ENCODE results near the gene SHH.
A peak's percentile ranks its signal among the peaks of the same experiment; 100 is the strongest.

SHH gene

DNA sequence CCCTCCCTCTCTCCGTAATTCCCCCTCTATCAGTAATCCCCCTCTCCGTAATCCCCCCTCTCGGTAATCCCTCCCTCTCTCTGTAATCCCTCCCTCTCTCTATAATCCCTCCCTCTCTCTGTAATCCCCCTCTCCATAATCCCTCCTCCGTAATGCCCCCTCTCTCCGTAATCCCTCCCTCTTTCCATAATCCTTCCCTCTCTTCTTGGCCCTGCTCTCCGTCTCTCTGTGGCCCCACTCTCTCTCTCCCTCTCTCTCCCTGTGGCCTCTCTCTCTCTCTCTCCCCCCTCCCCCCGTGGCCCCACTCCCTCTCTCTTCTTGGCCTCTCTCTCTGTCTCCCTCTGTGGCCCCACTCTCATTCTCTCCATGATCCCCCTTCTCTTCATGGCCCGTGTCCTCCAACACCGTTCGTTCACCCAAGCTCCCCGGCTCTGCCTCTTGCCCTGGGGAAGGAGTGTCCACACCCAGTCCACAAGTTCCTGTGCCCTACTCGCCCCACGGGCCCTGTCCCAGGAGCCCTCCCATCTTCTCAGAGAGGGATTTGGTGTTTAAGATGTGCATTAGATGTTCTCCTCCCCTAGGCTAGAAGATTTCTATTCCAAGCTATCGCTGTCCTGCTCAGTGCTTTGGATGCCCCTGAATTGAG, 19.8 kb downstream of the SHH start:
- no peak for DNase-seq (ENCODE audit: low spot score)

DNA sequence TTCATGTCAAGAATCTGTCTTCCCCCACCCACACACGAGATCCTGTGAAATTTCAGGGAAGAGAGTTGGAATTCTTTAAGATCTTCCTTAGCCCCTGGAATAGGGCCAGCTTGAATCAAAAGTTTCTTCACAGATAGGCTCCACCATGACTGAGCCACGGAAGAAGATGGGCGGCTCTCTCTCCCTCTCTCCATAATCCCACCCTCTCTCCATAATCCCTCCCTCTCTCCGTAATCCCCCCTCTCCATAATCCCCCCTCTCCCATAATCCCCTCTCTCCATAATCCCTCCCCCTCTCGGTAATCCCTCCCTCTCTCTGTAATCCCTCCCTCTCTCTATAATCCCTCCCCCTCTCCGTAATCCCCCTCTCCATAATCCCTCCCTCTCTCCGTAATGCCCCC, 20.4 kb downstream of the SHH start:
- no peak for DNase-seq (ENCODE audit: low spot score)

DNA sequence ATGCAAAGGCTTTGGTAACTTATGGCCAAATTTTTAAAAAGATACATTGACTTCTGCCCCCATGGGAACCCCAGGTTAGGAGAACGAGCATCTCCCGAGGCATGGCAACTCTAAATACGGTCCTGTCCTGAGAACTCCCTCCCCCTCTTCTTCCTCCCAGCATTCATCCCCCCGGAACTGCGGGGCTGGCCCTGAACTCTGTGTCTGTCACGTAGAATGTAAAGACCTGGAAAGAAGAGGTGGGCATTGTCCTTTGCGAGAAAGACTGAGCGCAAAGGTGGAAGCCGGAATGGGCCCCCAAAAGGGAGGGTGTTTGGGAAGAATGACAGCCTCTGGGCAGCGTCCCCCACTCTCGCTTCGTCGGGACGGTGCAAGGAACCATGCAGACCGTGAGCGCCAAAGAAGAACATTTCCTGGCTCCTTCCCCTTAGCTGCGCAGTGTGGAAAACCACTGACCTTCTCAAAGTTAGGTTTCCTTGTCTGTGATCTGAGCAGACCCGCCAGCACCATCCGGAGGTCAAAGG, 21.0 kb downstream of the SHH start:
- no peak for DNase-seq (ENCODE audit: low spot score)

DNA sequence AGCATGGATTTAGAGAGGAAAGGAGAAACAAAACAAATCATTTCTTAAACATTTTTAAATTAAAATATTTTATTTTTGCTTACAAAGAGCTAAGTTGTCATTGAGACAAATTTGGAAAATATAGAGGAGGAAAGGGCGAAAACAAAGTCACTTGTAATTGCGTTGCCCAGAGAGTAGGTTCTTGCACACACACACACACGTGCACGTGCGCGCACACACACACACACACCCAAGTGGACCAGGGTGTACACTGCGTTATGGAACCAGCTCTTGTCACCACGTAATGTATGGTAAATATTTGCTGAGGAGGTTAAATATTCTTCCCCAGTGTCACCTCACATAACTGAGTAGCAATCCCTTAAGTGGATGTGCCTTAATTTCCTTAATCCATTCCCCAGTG, 21.6 kb downstream of the SHH start:
- no peak for DNase-seq (ENCODE audit: low spot score)

DNA sequence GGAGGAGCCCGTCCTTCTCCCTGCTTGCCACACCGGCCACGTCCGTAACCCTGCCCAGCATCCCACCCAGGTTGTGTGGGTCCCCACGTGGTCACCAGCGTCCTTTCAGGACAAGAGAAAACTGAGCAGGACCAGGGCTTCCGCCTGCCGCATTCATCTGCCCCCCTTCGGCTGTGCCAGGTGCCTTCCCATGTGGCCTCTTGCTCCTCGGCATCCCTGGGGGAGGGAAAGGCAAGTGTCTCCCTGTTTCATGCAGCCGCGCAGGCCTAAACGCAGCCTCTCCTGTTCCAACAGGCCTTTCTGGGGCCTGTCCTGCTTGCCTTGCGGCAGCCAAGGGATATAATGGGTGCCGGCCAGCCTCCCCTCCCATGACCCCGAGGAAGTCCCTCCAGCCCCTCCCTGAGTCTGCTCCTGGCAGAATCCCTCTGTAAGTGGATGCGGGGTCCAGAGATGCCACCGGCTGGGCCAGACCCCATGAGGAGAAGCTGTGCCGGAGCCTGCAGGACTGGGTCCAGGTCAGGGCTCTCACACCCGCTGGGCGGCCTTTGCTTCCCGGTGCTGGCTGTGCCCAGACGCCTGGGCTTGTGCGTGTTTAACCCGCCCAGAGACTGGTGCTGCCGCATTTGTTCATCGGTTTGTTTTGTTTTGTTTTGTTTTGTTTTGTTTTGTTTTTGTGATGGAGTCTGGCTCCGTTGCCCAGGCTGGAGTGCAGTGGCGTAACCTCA, 23.1 kb downstream of the SHH start:
- DNase-seq (ENCODE audit: low spot score): no peak

DNA sequence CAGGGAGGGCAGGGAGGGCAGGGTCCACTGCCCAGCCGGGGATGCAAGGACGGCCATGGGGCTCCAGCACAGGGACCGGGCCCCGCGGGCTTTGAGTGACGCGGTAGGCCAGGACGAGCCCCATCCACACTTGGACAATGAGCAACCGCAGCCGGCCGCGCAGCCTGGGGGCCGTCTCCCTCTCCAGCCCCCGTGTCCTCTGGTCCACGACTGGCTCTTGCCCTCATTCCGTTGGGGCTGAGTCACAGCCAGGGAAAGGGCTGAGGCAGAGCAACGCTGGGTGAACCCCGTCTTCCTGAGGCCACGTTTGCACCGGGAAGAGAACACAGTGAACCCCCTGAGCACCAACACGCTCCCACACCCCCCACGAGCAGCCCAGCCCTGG, 23.7 kb downstream of the SHH start:
- DNase-seq (ENCODE audit: low spot score): no peak

DNA sequence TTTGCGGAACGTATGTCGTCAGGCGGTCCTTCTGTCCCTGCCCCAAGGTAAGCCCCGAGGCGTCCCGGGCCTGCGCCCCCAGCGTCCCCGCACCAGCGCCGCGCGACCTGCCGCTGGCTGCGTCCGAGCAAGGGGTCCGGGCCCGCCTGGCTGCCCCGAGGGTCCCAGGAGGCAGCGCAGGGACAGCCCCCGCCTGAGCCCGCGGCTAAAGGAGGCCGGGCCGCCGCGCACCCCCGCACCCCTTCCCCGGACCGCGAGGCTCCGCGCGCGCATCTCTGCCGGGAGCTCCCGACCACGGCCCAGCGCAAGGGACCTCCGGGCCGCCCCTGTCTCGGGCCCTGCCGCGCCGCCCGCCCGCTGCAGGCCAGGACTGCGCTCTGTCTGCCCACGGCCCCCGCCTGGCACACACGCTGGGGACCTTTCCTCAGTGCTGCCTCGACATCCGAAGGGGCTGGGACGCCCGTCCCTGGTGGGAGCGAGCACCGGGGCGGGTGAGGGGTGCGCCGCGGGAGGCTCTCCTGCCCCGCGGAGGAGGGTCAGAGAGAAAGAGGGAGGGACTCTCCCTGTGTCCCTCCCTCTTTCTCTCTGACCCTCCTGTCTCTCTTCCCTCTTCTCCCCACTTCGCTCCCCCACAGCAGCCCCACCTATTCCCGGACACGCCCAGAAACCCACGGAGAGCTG, 25.0 kb downstream of the SHH start:
- DNase-seq (ENCODE audit: low spot score): peak; percentile 68

DNA sequence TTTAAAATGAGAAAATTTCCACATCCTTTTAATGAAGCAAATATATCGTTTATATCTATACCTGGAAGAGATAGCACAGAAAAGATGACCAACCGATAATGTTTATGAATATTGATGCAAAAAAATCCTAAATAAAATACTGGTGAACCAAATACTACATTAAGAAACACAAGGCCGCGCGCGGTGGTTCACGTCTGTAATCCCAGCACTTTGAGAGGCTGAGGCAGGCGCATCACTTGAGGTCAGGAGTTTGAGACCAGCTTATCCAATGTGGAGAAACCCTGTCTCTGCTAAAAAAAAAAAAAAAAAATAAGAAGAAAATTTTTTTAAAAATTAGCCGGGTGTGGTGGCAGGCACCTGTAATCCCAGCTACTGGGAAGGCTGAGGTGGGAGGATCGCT, 25.8 kb downstream of the SHH start:
- no peak for DNase-seq (ENCODE audit: low spot score)

DNA sequence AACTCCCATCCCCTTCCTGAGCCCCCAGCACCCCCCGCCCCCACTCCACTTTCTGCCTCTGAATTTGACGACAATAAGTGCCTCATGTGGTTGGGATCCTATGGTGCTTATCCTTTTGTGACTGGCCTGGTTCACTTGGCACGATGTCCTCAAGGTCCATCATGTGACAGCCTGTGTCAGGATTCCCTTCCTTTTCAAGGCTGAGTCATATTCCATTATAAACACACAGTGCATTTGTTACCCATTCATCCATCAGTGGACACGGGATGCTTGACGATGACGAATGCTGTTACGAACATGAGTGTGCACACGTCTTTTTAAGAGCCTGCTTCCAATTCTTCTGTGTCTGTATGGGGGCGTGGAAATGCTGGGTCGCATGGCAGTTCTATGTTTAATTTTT, 26.7 kb downstream of the SHH start:
- DNase-seq (ENCODE audit: low spot score): no peak

DNA sequence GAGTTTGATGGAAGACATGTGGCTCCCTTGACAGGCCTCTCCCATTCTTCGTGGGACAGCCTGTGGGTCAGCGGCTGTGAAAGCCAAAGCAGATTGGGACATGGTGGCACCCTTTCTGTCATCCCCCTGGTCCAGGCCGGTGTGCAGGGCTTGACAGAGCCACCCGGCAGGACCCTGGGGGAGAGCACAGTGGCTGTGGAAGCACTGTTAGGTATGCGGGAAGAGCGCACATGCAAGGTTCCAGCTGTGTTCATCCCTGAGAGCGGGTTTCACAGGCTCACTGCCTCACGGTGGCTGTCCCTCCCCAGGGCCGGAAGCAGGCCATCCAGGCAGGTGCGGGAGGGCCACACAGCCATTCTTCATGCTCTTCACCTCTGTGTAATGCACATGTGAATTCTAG, 29.8 kb downstream of the SHH start:
- DNase-seq (ENCODE audit: low spot score): no peak

DNA sequence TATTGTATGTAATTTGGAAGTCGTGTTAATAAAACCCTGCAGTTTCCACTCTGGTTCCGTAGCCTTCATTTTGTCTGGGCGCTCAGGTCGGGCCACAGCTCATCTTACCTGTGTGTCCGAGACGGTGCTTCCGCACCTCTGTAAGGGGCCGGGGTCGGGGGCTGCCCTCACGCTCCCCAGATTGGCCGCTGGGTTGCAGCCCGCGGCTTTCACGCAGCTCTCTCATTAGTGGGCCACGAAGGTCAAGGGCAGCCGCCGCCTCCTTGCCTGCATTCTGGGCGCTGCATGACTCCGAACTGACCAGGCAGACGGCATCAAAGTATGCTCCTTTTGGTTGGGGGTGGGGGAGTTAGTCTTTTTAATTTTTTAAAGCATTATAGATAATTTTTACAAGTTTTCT, 30.8 kb downstream of the SHH start:
- DNase-seq (ENCODE audit: low spot score): no peak

DNA sequence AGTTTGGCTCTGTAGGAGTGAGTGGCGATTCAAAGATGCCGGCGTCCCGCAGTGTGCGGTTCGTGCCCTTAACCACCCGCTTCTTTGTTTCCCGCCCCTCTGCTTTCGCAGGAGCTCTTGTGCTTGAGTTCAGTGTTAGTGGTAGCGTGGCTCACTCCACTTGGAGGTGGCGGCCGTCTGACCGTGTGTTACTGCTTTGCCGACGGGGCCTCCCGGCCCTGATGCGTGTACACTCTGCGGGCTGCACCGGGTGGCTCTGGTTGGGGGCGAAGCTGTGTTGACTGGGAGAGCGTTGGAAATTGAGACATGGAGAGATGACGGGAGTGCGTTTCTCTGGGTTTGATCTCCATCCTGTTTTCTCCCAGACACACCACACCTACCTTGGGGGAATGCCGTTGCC, 31.4 kb downstream of the SHH start:
- no peak for DNase-seq (ENCODE audit: low spot score)

DNA sequence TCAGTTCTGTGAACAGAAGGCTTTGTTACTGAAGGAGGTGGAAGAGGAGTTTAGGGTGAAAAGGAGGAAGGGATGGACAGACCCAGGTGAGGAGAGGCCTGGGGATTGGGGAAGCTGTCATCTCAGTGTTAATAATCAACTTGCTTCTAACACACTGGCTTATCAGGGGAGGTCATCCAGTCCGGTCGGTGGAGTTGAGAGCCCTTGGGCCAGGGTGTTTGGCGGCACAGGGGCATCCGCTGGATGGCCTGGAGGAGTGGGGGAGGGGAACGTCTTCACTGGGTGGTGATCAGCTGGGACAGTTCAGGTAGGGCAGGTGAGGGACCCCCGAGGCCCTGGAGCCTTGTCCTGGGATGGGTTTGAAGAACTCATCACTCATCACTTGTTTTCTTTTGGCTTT, 33.9 kb downstream of the SHH start:
- DNase-seq (ENCODE audit: low spot score): no peak

DNA sequence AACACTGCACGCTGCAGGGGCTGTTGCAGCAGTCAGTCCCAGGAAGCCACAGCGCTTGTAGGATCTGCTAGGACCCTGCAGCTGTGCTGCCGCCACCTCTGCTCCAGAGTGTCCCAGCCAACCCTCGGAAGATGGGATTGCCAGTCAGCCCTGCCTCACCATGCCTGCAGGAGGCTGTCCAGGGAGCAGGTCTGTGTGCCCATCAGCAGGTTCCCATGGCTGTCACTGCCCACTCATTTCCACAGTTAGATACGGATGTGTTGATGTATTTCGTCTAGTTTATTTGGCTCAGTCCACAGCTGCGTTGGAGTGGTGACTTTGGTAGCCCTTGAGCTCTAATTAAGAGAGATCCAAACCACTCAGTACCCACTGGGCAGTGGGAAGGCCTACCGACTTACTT, 35.7 kb downstream of the SHH start:
- no peak for DNase-seq (ENCODE audit: low spot score)

DNA sequence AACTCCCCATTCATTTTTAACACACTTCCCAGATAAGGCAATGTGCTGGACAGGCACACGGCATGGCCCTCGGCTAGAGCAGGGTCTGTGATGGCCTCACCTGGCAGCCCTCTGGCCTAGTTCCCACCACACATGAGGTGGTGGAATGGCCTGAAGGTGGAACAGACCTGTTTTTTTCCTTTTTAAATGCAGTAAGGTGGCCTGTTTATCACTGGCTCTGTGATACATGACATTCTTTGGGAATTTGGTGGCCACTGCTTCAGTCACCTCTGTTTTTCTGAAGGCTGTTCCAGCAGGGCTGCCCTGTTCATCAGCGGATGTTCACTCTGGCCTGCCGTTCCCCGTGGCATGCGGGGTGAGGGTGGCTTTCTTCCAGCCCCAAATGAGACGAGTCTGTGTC, 36.6 kb downstream of the SHH start:
- DNase-seq (ENCODE audit: low spot score): no peak

DNA sequence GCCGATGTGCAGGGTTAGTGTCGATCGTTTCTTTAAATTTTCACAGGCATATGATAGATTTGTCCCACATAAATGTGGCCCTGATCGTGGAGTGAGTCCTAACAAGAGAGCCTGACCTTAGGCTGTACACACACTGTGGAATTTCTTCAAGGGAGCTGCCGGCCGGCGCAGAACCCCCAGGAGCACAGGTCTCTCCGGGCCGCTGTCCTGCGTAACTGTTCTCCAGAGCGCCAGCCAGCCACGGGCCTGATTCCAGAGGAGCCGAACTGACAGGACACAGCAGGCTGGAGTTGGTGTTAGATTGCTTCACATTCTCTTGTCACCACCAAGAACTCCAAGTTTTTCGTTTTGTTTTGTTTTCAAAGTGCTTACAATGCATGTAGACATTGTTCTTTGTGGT, 37.3 kb downstream of the SHH start:
- no peak for DNase-seq (ENCODE audit: low spot score)

DNA sequence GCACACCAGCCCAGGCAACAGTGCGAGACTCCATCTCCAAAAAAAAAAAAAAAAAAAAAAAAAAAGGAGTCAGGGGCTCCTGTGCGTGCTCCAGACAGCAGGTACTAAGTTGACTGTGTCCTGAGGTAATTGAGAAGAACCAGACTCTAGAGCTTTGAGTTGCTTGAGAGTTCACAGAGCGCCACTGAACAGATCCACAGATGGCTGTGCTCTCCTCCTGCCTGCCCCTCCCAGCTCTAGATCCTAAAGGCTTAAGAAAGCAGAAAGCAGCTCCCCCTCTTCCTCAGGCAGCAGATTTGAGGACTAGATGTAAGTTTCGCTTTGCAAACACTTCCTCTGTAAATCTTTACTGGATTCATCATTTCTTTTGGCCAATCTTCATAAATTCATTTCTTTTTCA, 38.7 kb downstream of the SHH start:
- no peak for DNase-seq (ENCODE audit: low spot score)

DNA sequence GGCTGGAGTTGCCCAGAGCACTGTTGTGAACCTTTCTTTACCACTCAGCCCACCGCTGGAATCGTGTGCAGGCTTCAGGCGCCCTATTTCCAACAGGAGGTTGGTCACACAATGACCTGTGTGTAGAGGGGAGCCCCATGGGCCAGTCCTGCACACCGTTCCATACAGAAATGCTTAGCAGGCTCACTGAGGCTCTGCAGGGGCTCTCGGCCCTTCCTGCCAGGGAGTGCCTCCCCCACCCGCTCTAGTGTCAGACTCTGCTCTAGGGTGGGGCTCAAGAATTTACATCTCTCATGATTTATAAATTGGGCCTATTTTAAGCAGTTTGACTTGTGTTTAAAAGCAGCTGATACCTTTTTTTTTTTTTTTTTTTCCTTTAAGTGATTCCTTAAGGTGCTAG, 42.0 kb downstream of the SHH start:
- DNase-seq (ENCODE audit: low spot score): no peak

DNA sequence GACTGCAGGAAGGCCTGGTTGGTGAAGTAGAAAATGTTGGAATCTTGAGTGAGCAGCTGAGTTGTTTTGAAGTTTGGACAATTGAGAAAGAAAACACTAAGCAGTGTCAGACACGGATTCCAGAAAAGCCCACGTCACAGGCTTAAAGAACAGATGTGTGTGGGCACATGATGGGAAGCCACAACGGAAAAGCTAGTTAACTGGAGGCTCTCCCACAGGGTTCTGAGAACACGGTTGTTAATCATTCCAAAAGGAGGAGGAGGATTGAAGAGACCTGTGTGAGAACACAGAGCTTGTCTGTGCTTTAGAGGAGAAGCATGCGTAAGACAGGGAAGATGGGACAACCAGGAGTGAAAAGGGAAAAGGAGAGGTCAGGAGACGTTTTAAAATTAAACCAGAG, 42.6 kb downstream of the SHH start:
- no peak for DNase-seq (ENCODE audit: low spot score)

DNA sequence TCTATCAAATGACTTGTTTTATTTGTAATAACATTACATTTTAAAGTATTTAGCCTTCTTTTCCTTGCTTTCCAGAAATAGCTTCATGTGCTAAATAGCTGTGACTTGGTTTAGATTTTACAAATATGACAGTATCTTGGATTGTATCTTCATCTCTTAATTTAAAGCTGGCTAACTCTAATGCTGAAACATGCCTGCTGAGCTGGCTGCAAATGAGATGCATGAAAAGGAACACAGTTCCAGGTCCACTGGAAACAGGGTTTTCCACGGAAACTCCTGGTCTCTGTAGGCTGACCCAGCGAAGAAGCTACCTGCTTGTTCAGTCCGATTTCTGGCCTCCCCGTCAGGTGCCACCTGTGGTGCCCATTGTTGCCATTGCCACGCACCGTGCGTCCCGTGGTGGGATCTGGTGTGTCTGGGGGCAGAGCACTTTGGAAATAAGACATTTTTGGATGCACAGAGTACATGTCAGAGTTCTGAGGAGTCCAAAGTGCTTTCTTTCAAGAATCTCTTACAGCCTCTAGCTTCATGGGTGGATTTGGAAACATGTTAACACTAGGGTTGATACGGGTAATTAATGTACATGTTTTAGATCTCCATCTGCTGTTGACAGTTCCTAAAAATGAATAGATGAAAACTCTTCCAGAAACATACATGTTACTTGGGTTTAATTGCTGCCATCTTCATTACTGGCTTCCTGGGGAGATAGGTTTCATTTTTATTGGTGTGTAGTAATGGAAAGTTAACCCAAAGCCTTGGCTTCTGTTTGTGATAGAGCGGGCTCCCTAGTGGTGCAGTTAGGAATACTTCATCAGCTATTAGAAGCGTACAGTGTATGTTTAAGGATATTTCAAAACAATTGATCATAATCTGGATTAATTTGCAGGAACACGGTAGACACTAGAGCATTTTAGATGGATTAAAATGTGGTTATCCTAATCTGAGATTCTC, 45.0 kb downstream of the SHH start:
- no peak for DNase-seq (ENCODE audit: low spot score)

DNA sequence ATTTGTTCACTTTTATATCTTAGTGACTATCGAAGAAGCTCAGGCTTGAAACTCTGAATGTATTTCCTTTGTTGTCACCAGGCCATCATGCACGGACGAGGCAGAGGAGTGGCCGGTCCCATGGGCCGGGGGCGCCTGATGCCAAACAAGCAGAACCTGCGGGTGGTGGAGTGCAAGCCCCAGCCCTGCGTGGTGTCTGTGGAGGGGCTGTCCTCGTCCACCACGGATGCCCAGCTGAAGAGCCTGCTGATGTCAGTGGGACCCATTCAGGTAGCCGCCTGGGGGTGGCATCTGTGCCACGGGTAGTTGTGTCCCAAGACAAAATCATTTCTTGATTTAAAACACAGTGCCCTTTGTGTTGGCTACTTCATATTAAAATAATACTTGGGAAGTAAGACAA, 45.9 kb downstream of the SHH start:
- DNase-seq (ENCODE audit: low spot score): no peak

DNA sequence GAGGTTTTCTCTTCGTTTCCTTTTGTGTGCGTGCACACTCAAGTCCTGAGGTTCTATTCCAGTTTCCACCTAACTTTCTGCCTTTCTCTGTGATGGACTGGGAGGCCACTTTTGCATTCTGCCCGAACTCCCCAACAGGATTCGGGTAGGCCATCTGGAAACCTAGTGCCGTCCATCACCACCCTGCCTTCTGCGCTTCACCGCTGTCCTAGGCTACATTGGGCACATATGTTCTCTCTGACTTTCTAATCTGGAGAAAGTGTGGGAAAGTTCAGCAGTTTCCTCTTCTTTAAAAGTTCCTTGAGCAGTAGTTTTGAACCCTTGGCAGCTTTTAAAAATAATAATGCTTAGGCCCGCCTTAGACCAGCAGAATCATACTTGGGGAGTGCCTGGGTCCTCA, 46.8 kb downstream of the SHH start:
- DNase-seq (ENCODE audit: low spot score): no peak

Data from iPS-NIHi11 (cell line).